Mesendoderm (in vitro differentiated cells): Measurements from ENCODE around the gene DLG2.

Experiments
- DNase-seq: peaks from one replicate; pipeline ENCODE4 v3.0.0; 2013
- H2AK5ac ChIP-seq: 2 replicates; pipeline ENCODE4 v1.6.1; 2013; ENCODE audit warnings: low read length, inconsistent platforms
- H2BK120ac ChIP-seq: 2 replicates; pipeline ENCODE4 v1.6.1; 2013; ENCODE audit warnings: low read depth, mild to moderate bottlenecking, low read length, moderate library complexity, mixed read lengths
- H2BK15ac ChIP-seq: replicated peaks from 2 replicates; pipeline ENCODE4 v1.6.1; 2013; ENCODE audit warnings: low read depth, mild to moderate bottlenecking, moderate library complexity
- H2BK5ac ChIP-seq: 2 replicates; pipeline ENCODE4 v1.6.1; 2013; ENCODE audit warnings: low read length, inconsistent platforms
- H3K18ac ChIP-seq: 2 replicates; pipeline ENCODE4 v1.6.1; 2013; ENCODE audit warnings: mild to moderate bottlenecking, low read length, mixed read lengths
- H3K23ac ChIP-seq: one replicate; pipeline ENCODE4 v1.6.1; 2013; ENCODE audit warnings: low read length
- H3K27ac ChIP-seq: 2 replicates; pipeline ENCODE4 v1.5.1; 2013; ENCODE audit warnings: low read depth, mild to moderate bottlenecking, inconsistent platforms, low read length, moderate library complexity
- H3K27me3 ChIP-seq: 2 replicates; pipeline ENCODE4 v1.6.1; 2013; ENCODE audit warnings: low read length, control low read depth, mild to moderate bottlenecking, inconsistent platforms; ENCODE audit not compliant: insufficient read depth, poor library complexity
- H3K36me3 ChIP-seq: 2 replicates; pipeline ENCODE4 v1.6.1; 2013; ENCODE audit warnings: low read length, inconsistent platforms; ENCODE audit not compliant: control insufficient read depth, insufficient read depth
- H3K4ac ChIP-seq: one replicate; pipeline ENCODE4 v1.6.1; 2013; ENCODE audit warnings: low read depth, mild to moderate bottlenecking, low read length, moderate library complexity
- H3K4me1 ChIP-seq: 2 replicates; pipeline ENCODE4 v1.6.1; 2013; ENCODE audit warnings: low read depth, low read length, inconsistent platforms; ENCODE audit not compliant: control insufficient read depth
- H3K4me2 ChIP-seq: 2 replicates; pipeline ENCODE4 v1.6.1; 2013; ENCODE audit warnings: low read length
- H3K4me3 ChIP-seq: 2 replicates; pipeline ENCODE4 v1.5.1; 2013; ENCODE audit warnings: mild to moderate bottlenecking, low read length
- H3K56ac ChIP-seq: one replicate; pipeline ENCODE4 v1.6.1; 2013; ENCODE audit warnings: low read length
- H3K79me1 ChIP-seq: 2 replicates; pipeline ENCODE4 v1.6.1; 2013; ENCODE audit warnings: low read length, inconsistent platforms
- H3K79me2 ChIP-seq: 2 replicates; pipeline ENCODE4 v1.6.1; 2013; ENCODE audit warnings: mild to moderate bottlenecking, low read length; ENCODE audit not compliant: control insufficient read depth, insufficient read depth
- H3K9ac ChIP-seq: 2 replicates; pipeline ENCODE4 v1.6.1; 2013; ENCODE audit warnings: low read length, inconsistent platforms
- H4K5ac ChIP-seq: one replicate; pipeline ENCODE4 v1.6.1; 2013; ENCODE audit warnings: low read length
- H4K8ac ChIP-seq: one replicate; pipeline ENCODE4 v1.6.1; 2013; ENCODE audit warnings: low read depth, mild to moderate bottlenecking, control low read depth, low read length, moderate library complexity
- WGBS: extraction: QIAGEN DNeasy Blood & Tissue Kit; methylation state at CpG from one replicate; pipeline ENCODE4 v1.1.7; 2013; ENCODE audit warnings: low lambda C conversion rate, missing lambda C conversion rate; ENCODE audit not compliant: insufficient coverage; ENCODE audit errors: extremely low coverage; 5-methylcytosine and 5-hydroxymethylcytosine counted together

Gene DLG2

GRCh38 chr11:83728281-83728680 is 1898.9 kb downstream of the DLG2 start:
- H3K27ac ChIP-seq = no peak overlapping the region
- no peaks in the 10 kb centered on the region for H3K36me3 ChIP-seq
- WGBS = no CpG with 5 or more reads among the region's 2 CpGs

DNA sequence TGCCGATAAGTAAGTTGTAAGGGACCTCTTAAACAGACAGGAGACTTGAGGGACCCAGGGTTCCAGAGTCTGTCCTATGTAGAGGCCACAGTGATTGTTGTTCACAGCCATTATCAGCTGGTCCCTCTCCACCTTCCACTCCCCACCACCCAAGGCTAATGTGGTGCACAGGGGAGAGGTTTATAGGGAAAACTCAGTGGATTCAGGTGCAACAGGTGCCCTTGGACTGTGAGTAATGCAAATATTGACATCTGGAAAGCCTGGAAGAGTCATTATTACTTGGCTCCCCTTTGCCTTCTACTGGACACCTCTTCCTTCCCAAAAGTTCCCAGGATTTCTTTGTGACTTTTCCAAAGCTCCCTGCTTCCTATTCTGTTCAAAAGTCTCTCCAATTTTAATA is 1899.9 kb downstream of the DLG2 start:
- Histone ChIP-seq H2BK5ac (peak overlapping the region; percentile 20), H3K9ac (no peak overlapping the region), H2AK5ac (peak overlapping the region; percentile 86), H3K4me3 (no peak overlapping the region), H2BK120ac (no peak overlapping the region), H3K56ac (peak overlapping the region; percentile 22), H3K79me1 (no peaks in the 10 kb centered on the region), H3K4me2 (no peak overlapping the region), H4K5ac (no peak overlapping the region), H2BK15ac (no peak overlapping the region), H3K27me3 (no peaks in the 10 kb centered on the region), H3K79me2 (no peaks in the 10 kb centered on the region), H3K23ac (no peak overlapping the region), H4K8ac (no peak overlapping the region), H3K18ac (peak overlapping the region; percentile 7), H3K36me3 (no peaks in the 10 kb centered on the region), H3K4me1 (peaks cover 9% of the 10 kb centered on the region), H3K27ac (no peak overlapping the region), H3K4ac (peak overlapping the region; percentile 77)
- DNase-seq = no peak
- no CpG with 5 or more reads among the region's 1 CpG for WGBS

More at GRCh38 chr11:83728281-83728680, 1898.9 kb downstream of the DLG2 start:
- Histone ChIP-seq H2BK15ac (no peak overlapping the region), H3K4ac (peak overlapping the region; percentile 84), H2BK5ac (peak overlapping the region; percentile 72), H3K79me2 (no peaks in the 10 kb centered on the region), H3K23ac (no peak overlapping the region), H3K4me3 (no peak overlapping the region), H3K9ac (no peak overlapping the region), H3K27me3 (no peaks in the 10 kb centered on the region), H3K18ac (peak overlapping the region; percentile 33), H4K5ac (no peak overlapping the region), H3K79me1 (no peaks in the 10 kb centered on the region), H2AK5ac (no peak overlapping the region), H3K56ac (no peak overlapping the region), H4K8ac (peak overlapping the region; percentile 65), H3K4me1 (peaks cover 5% of the 10 kb centered on the region), H2BK120ac (no peak overlapping the region), H3K4me2 (no peak overlapping the region)
- DNase-seq = no peak

GRCh38 chr11:83726316-83726715 is 1900.8 kb downstream of the DLG2 start:
- no CpG with 5 or more reads among the region's 2 CpGs for WGBS
- H3K4me3 ChIP-seq = no peak overlapping the region
- H3K18ac ChIP-seq = peak overlapping the region; percentile 7

GRCh38 chr11:83725728-83726127 is 1901.4 kb downstream of the DLG2 start:
- Histone ChIP-seq H3K27me3 (no peaks in the 10 kb centered on the region), H2BK120ac (peak overlapping the region; percentile 92), H3K18ac (peak overlapping the region; percentile 97), H4K5ac (no peak overlapping the region), H2AK5ac (no peak overlapping the region), H3K23ac (no peak overlapping the region), H3K27ac (peak overlapping the region; percentile 80), H3K79me1 (no peaks in the 10 kb centered on the region), H3K4me3 (no peak overlapping the region), H3K9ac (peak overlapping the region; percentile 60), H3K4ac (peak overlapping the region; percentile 86), H3K4me2 (peak overlapping the region; percentile 2), H3K4me1 (peaks cover 14% of the 10 kb centered on the region), H2BK5ac (peak overlapping the region; percentile 80), H3K36me3 (no peaks in the 10 kb centered on the region), H3K79me2 (no peaks in the 10 kb centered on the region), H3K56ac (peak overlapping the region; percentile 64), H2BK15ac (peak overlapping the region; percentile 57), H4K8ac (no peak overlapping the region)
- WGBS = no CpG with 5 or more reads among the region's 4 CpGs
- DNase-seq = peak; percentile 64

More at GRCh38 chr11:83726316-83726715, 1900.8 kb downstream of the DLG2 start:
- Histone ChIP-seq H3K4me1 (peaks cover 10% of the 10 kb centered on the region), H3K4me2 (no peak overlapping the region), H3K79me1 (no peaks in the 10 kb centered on the region), H2BK120ac (peak overlapping the region; percentile 99), H2BK5ac (peak overlapping the region; percentile 90), H3K56ac (peak overlapping the region; percentile 47), H4K8ac (no peak overlapping the region), H3K36me3 (no peaks in the 10 kb centered on the region), H2BK15ac (no peak overlapping the region), H4K5ac (peak overlapping the region; percentile 47), H3K79me2 (no peaks in the 10 kb centered on the region), H3K27me3 (no peaks in the 10 kb centered on the region), H3K9ac (no peak overlapping the region), H3K23ac (no peak overlapping the region), H3K27ac (peak overlapping the region; percentile 41), H2AK5ac (peak overlapping the region; percentile 76), H3K4ac (peak overlapping the region; percentile 97)
- peak; percentile 55 for DNase-seq

GRCh38 chr11:83725269-83725560 is 1901.9 kb downstream of the DLG2 start:
- no CpG with 5 or more reads among the region's 4 CpGs for WGBS
- peak overlapping the region; percentile 98 for H3K27ac ChIP-seq
- no peaks in the 10 kb centered on the region for H3K36me3 ChIP-seq
- no peak overlapping the region for H3K56ac ChIP-seq
- no peak overlapping the region for H2BK5ac ChIP-seq
- no peak overlapping the region for H3K23ac ChIP-seq
- no peak overlapping the region for H3K4ac ChIP-seq
- no peaks in the 10 kb centered on the region for H3K27me3 ChIP-seq
- no peaks in the 10 kb centered on the region for H3K79me2 ChIP-seq
- H3K9ac ChIP-seq = no peak overlapping the region
- DNase-seq = peak; percentile 97
- H3K79me1 ChIP-seq = no peaks in the 10 kb centered on the region
- H3K4me3 ChIP-seq = no peak overlapping the region
- no peak overlapping the region for H2BK15ac ChIP-seq
- H3K4me2 ChIP-seq = no peak overlapping the region
- H2AK5ac ChIP-seq = no peak overlapping the region
- H3K18ac ChIP-seq = peak overlapping the region; percentile 81
- H4K5ac ChIP-seq = no peak overlapping the region
- H3K4me1 ChIP-seq = peaks cover 14% of the 10 kb centered on the region
- no peak overlapping the region for H4K8ac ChIP-seq
- no peak overlapping the region for H2BK120ac ChIP-seq

GRCh38 chr11:83723999-83724398 is 1903.1 kb downstream of the DLG2 start:
- peak; percentile 82 for DNase-seq
- peak overlapping the region; percentile 98 for H3K27ac ChIP-seq
- no peak overlapping the region for H4K8ac ChIP-seq
- no peak overlapping the region for H2AK5ac ChIP-seq
- peak overlapping the region; percentile 81 for H3K18ac ChIP-seq
- peaks cover 2% of the 10 kb centered on the region for H3K79me1 ChIP-seq
- H4K5ac ChIP-seq = peak overlapping the region; percentile 17
- H3K79me2 ChIP-seq = no peaks in the 10 kb centered on the region
- peak overlapping the region; percentile 11 for H3K4me2 ChIP-seq
- H3K36me3 ChIP-seq = no peaks in the 10 kb centered on the region
- no peaks in the 10 kb centered on the region for H3K27me3 ChIP-seq
- H3K4ac ChIP-seq = peak overlapping the region; percentile 97
- H3K23ac ChIP-seq = no peak overlapping the region
- H2BK120ac ChIP-seq = peak overlapping the region; percentile 78
- no peak overlapping the region for H2BK15ac ChIP-seq
- peak overlapping the region; percentile 70 for H3K9ac ChIP-seq
- H3K4me3 ChIP-seq = no peak overlapping the region
- H2BK5ac ChIP-seq = peak overlapping the region; percentile 95
- peaks cover 14% of the 10 kb centered on the region for H3K4me1 ChIP-seq
- peak overlapping the region; percentile 86 for H3K56ac ChIP-seq
- no CpG with 5 or more reads among the region's 6 CpGs for WGBS
